Brain microvascular endothelial cell (primary cell): ENCODE results near the gene ZFAND2A.

Experiments used
- DNase-seq: peaks from one replicate; pipeline ENCODE4 v3.0.0-alpha.2; 2020
- H3K27ac ChIP-seq: fragments of 250-450 bp; sonication (Bioruptor Pico); 2 replicates; pipeline ENCODE4 v1.5.1; 2020; ENCODE audit warnings: mild to moderate bottlenecking, moderate library complexity
- H3K27me3 ChIP-seq: fragments of 250-450 bp; sonication (Bioruptor Pico); replicated peaks from 2 replicates; pipeline ENCODE4 v1.5.1; 2020; ENCODE audit warnings: mild to moderate bottlenecking
- H3K36me3 ChIP-seq: fragments of 250-450 bp; sonication (Bioruptor Pico); replicated peaks from 2 replicates; pipeline ENCODE4 v1.5.1; 2020; ENCODE audit warnings: mild to moderate bottlenecking
- H3K4me3 ChIP-seq: 2 replicates; pipeline ENCODE4 v1.5.1; 2011; ENCODE audit warnings: low read depth, mild to moderate bottlenecking, control low read depth, low read length, moderate library complexity
- in situ Hi-C: cut with HindIII; loops from 2 replicates; pipeline ENCODE4 v1.10.0; 2017; ENCODE audit warnings: low sequenced_read_pairs, low pct_ligation_motif_present
- TF ChIP-seq, protein P1 (sequence below): IDR thresholded peaks from 2 replicates; pipeline ENCODE4 v1.5.1; 2011; ENCODE audit warnings: low read depth, mild to moderate bottlenecking, moderate library complexity, low read length, control low read depth, inconsistent platforms; ENCODE audit errors: missing control alignments

Gene ZFAND2A

GRCh38 chr7:1124164-1124563, 35.8 kb downstream of the ZFAND2A start:
- in situ Hi-C loops, result no loop called here
- Histone ChIP-seq H3K4me3 (peak overlapping the region; percentile 3), H3K27me3 (no peaks in the 10 kb centered on the region), H3K27ac (peak overlapping the region; percentile 55), H3K36me3 (peaks cover 4% of the 10 kb centered on the region)
- no peak for DNase-seq
- TF ChIP-seq, protein P1, sequence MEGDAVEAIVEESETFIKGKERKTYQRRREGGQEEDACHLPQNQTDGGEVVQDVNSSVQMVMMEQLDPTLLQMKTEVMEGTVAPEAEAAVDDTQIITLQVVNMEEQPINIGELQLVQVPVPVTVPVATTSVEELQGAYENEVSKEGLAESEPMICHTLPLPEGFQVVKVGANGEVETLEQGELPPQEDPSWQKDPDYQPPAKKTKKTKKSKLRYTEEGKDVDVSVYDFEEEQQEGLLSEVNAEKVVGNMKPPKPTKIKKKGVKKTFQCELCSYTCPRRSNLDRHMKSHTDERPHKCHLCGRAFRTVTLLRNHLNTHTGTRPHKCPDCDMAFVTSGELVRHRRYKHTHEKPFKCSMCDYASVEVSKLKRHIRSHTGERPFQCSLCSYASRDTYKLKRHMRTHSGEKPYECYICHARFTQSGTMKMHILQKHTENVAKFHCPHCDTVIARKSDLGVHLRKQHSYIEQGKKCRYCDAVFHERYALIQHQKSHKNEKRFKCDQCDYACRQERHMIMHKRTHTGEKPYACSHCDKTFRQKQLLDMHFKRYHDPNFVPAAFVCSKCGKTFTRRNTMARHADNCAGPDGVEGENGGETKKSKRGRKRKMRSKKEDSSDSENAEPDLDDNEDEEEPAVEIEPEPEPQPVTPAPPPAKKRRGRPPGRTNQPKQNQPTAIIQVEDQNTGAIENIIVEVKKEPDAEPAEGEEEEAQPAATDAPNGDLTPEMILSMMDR, result no peak

- peak; percentile 64 for DNase-seq
- Histone ChIP-seq H3K27me3 (no peaks in the 10 kb centered on the region), H3K27ac (peak overlapping the region; percentile 55), H3K4me3 (peak overlapping the region; percentile 3), H3K36me3 (peaks cover 4% of the 10 kb centered on the region)
- in situ Hi-C loops, result no loop called here
- TF ChIP-seq, protein P1, result peak; percentile 90
Measured at GRCh38 chr7:1123715-1124114, 36.3 kb downstream of the ZFAND2A start.

- DNase-seq, result no peak
- Histone ChIP-seq H3K4me3 (no peak overlapping the region), H3K27ac (peak overlapping the region; percentile 55), H3K36me3 (peaks cover 4% of the 10 kb centered on the region), H3K27me3 (no peaks in the 10 kb centered on the region)
- in situ Hi-C loops, result no loop called here
- TF ChIP-seq, protein P1, result no peak
Measured at GRCh38 chr7:1122832-1123501, 37.0 kb downstream of the ZFAND2A start.

GRCh38 chr7:1121886-1122831, 37.8 kb downstream of the ZFAND2A start:
- Histone ChIP-seq H3K27ac (no peak overlapping the region), H3K27me3 (no peaks in the 10 kb centered on the region), H3K36me3 (peaks cover 4% of the 10 kb centered on the region), H3K4me3 (no peak overlapping the region)
- in situ Hi-C loops, result no loop called here
- no peak for DNase-seq
- TF ChIP-seq, protein P1, result no peak

DNA sequence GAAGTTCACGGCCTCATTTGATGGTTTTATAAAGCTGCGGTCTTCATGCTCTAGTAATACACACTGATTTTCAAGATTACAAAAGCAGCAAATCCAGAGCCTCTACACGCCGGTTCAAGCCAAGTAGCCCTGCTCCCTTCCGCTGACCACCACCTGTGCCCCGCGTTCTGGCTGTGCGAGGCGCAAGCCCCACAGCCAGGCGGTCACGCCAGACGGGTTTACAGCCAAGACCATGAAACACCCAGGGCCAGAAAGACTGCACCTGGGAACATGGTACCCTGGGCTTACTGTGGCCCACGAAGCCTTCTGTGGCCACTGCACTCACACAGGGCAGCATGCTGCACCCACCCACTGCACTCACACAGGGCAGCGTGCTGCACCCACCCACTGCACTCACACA, 38.5 kb downstream of the ZFAND2A start:
- no peaks in the 10 kb centered on the region for H3K27me3 ChIP-seq
- DNase-seq, result no peak
- TF ChIP-seq, protein P1, result no peak
- H3K27ac ChIP-seq, result no peak overlapping the region
- H3K4me3 ChIP-seq, result no peak overlapping the region
- in situ Hi-C loops, result no loop called here
- H3K36me3 ChIP-seq, result peaks cover 2% of the 10 kb centered on the region
